Measurements from ENCODE around the gene CPM.

The CPM gene

GRCh38 chr12:68878283-68878682, 54.7 kb downstream of the CPM start:
- DNase-seq (ENCODE audit: low spot score), result no peak

GRCh38 chr12:68877583-68877982, 55.4 kb downstream of the CPM start:
- no peak for DNase-seq (ENCODE audit: low spot score)

DNA sequence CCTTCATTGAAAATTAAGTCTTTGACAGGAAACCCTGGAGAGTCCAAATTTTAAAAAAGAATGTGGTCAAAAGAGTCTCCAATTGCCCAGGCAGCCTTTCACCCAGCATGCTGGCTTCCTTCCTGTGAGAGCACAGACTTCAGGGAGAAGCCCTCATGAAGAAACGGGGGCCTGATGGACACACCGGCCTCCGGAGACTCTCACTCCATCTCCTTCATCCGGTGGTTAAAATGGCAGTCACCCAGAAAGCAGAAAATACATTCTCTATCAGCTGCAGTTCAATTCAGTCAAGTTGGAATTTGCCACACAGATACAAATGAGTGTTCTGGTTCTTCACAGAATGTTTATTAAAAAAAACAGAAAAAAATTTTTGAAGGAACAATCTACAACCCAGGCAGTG, 56.5 kb downstream of the CPM start:
- no peak for DNase-seq (ENCODE audit: low spot score)

DNA sequence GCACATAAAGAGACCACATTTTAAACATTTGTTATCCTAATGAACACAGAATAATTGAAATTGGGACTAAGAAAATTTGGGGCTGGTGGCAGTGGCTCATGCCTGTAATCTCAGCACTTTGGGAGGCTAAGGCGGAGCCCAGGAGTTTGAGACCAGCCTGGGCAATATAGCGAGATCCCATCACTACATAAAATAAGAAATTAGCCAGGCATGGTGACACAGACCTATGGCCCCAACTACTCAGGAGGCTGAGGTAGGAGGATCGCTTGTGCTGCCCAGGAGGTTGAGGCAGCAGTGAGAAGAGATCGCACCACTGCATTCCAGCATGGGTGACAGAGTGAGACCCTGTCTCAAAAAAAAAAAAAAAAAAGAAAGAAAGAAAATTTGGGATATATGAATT, 59.7 kb downstream of the CPM start:
- no peak for DNase-seq (ENCODE audit: low spot score)

DNA sequence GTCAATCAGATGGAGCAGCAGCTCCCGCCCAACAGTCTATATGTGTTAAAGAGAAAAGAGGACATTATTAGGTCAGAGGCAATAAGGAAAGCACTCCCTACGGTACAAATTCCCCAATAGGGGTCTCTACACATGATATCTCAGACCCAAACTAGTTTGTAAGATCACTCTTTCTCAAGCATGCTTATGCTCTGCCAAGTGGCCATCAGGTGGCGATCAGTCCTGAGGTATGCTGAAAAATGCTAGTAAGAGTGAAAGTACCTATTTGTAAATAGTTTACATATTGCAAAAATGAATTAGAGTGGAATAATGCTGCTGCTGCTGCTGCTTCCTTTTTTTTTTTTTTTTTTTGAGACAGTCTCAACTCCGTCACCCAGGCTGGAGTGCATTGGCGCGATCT, 61.0 kb downstream of the CPM start:
- DNase-seq (ENCODE audit: low spot score), result peak; percentile 10

DNA sequence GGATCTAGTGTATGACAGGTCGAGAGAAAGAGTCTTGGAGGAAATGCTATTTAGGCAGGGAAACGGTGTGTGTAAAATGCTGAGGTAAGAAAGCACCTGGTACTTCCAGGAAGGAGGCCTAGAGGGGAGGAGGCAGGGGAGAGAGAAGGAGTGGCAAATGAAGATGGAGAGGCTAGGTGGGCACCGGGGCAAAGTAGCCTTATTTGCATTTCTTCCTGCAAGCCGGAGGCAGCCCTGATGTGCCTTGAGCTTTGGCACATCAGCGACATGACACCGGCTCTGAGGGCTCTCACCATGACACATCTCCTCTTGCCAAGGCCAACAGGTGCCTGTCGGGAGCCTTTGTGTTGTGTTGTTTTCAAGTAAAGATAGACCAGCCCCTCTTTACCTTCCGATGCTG, 61.6 kb downstream of the CPM start:
- DNase-seq (ENCODE audit: low spot score), result no peak

DNA sequence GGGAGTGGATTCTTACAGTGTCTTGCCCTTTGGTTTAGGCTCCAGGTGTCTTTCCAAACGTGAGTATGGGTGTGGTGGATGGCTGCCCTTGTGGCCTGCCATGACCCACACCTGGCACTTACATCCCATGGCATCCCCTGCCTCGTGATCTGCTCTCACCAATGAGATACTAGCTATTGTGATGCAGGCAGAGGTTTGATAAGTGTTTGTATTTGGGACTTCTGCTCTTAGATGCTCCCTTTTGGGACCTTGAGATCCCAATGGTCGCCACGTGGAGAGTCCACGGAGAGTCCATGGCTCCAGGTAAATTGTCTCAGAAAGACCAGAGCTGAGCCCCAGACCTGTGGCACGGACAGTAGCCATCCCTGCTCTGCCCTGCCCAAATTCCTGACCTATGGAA, 62.5 kb downstream of the CPM start:
- DNase-seq (ENCODE audit: low spot score), result no peak

- DNase-seq (ENCODE audit: low spot score), result no peak
These were observed 63.0 kb downstream of the CPM start for GRCh38 chr12:68870011-68870410.

GRCh38 chr12:68868043-68868790, 64.8 kb downstream of the CPM start:
- no peak for DNase-seq (ENCODE audit: low spot score)

DNA sequence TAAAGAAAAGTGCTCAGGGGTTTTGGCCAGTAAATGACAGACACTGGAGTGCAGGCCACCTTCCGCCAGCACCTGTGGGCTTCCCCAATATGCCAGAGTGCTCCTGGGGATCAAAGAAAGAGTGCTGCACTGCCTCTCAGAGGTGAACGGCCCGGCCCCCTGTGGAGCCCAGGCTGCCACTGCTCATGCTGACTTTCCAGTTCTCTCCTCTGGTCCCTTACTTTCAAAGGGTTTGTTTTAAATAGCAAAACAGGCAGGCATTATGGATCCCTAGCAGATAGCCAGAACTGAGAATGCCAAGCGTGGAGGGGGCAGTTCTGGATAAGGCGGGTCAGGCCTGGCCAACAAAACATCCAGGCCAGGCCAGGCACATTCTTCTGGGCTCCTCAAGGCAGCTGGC, 65.4 kb downstream of the CPM start:
- no peak for DNase-seq (ENCODE audit: low spot score)

- DNase-seq (ENCODE audit: low spot score), result no peak
These were observed 66.0 kb downstream of the CPM start for GRCh38 chr12:68866950-68867349.

GRCh38 chr12:68865399-68866164, 67.4 kb downstream of the CPM start:
- DNase-seq (ENCODE audit: low spot score), result no peak

GRCh38 chr12:68864604-68865003, 68.4 kb downstream of the CPM start:
- no peak for DNase-seq (ENCODE audit: low spot score)

GRCh38 chr12:68863886-68864454, 69.0 kb downstream of the CPM start:
- peak; percentile 63 for DNase-seq (ENCODE audit: low spot score)

- no peak for DNase-seq (ENCODE audit: low spot score)
These were observed 69.7 kb downstream of the CPM start for GRCh38 chr12:68863109-68863770.

DNA sequence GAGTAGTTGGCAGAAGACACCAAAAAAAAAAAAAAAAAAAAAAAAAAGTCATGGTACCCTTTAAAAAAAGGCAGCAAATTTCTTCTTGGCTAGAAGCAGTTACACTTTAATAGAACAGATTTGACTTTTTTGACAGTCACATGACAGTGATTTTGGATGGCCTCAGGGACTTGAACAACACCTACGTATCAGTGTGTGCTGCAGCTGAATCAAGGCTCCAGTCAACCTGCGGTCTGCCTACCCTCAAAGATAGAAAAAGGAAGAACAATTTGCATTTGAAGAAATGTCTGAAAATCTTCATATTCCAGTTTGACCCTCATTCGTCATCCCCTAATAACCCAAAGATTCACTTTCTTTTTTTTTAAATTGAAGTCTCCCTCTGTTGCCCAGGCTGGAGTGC, 71.1 kb downstream of the CPM start:
- DNase-seq (ENCODE audit: low spot score), result no peak

DNA sequence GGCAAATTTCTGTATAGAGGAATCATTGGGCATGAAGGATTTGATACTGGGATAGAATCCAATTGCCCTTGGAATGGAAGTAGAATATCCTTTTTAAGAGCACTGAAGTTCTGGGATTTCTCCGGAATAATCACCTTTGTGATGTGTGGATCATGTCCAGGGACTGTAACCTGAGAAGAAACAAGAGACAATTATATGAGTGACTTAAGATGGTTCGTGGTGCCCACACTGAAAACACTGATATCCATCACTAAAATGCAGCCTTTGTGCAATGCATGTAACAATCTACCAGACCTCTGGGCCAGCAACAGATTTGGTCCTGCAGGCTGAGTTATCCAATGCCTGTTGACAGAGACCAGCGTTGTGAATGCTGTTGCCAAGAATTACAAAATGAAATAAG, 76.5 kb downstream of the CPM start:
- DNase-seq (ENCODE audit: low spot score), result no peak

- DNase-seq (ENCODE audit: low spot score), result no peak
These were observed 77.2 kb downstream of the CPM start for GRCh38 chr12:68855771-68856170.

- no peak for DNase-seq (ENCODE audit: low spot score)
These were observed 77.9 kb downstream of the CPM start for GRCh38 chr12:68855111-68855510.

- DNase-seq (ENCODE audit: low spot score), result no peak
These were observed 78.4 kb downstream of the CPM start for GRCh38 chr12:68854554-68854953.

DNA sequence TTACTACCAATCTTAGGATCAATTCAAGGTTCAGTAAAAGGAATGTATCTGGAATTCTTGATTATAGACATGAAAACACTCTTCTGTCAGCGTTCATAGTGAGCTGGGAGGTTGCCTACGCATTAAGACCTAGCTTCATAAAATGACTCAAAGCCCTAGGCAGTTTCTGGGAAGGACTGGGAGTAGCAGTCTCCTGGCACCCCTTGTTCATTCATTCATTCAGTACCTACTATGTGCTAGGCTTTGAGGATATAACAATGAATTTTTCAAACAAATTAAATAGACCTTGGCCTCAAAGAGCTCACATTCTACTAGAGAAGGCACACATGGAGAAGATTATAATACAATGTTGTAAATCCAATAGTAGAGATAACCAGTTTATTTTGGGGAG, 78.9 kb downstream of the CPM start:
- no peak for DNase-seq (ENCODE audit: low spot score)

DNA sequence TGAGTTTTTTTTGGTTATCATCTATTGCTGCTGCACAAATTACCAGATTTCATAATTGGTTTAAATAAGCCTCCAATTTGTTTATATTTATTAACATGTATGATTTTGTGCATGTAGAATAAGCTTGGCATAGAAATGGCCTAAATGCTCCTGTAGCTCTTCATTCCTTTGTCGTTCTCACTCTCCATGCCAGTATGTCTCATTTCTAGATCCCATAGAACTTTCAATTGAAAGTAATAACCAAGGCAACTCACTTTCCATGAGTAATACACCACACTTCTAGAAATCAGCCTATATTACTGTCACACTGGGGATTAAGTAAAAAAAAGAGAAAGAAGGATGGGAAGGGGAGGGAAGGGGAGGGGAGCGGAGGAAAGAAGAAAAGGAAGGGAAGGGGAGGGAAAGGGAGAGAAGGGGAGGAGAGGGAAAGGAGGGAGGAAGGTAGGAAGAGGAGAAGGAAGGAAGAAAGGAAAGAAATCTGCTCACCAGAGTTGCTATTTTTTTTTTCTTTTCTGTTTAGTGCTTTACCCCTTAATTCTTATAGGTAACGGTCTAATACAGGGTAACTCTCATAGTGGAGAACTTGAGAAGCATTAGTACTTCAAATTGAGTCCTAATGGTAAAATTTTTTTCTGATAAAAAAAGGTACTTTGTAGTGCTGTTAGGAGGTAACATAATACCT, 79.4 kb downstream of the CPM start:
- no peak for DNase-seq (ENCODE audit: low spot score)

Measured in SW480 (cell line).